Mesenchymal stem cell (in vitro differentiated cells and primary cell): ENCODE results near the gene SUSD2.
"Not testable (repeated sequence)": the region's sequence is repeated elsewhere in the genome, so short reads cannot be mapped to it uniquely, and the experiment has no call there.

Source experiments
- DNase-seq: peaks from one replicate; pipeline ENCODE4 v3.0.0-alpha.2; 2013
- H2AFZ ChIP-seq: one replicate; pipeline ENCODE4 v1.6.1; 2013; ENCODE audit warnings: low read depth, mild to moderate bottlenecking, control low read depth, inconsistent platforms, low read length, moderate library complexity
- H2AK5ac ChIP-seq: 2 replicates; pipeline ENCODE4 v1.6.1; 2013; ENCODE audit warnings: low read length, moderate library complexity, mild to moderate bottlenecking, inconsistent platforms; ENCODE audit not compliant: severe bottlenecking
- H2BK120ac ChIP-seq: one replicate; pipeline ENCODE4 v1.6.1; 2013; ENCODE audit warnings: low read depth, mild to moderate bottlenecking, inconsistent platforms, low read length, moderate library complexity
- H2BK12ac ChIP-seq, 2 experiments: one replicate each; pipeline ENCODE4 v1.6.1; 2013; ENCODE audit warnings: inconsistent platforms in 2 of 2, low read length in 2 of 2, mild to moderate bottlenecking in 2 of 2, moderate library complexity in 2 of 2, control low read depth in 1 of 2
- H2BK15ac ChIP-seq: one replicate; pipeline ENCODE4 v1.6.1; 2013; ENCODE audit warnings: mild to moderate bottlenecking, low read depth, inconsistent platforms; ENCODE audit not compliant: poor library complexity, severe bottlenecking
- H2BK5ac ChIP-seq: 2 replicates; pipeline ENCODE4 v1.6.1; 2013; ENCODE audit warnings: low read depth, mild to moderate bottlenecking, low read length, control low read depth, inconsistent platforms; ENCODE audit not compliant: poor library complexity, severe bottlenecking
- H3K14ac ChIP-seq, 2 experiments: one replicate each; pipeline ENCODE4 v1.6.1; 2013; ENCODE audit warnings: inconsistent platforms in 2 of 2, low read length in 2 of 2, control low read depth in 1 of 2, mild to moderate bottlenecking in 1 of 2, moderate library complexity in 1 of 2
- H3K18ac ChIP-seq, 2 experiments: one replicate each; pipeline ENCODE4 v1.6.1; 2013; ENCODE audit warnings: inconsistent platforms in 2 of 2, low read length in 2 of 2, control low read depth in 1 of 2, low read depth in 1 of 2, mild to moderate bottlenecking in 1 of 2
- H3K23ac ChIP-seq, 2 experiments: one replicate each; pipeline ENCODE4 v1.6.1; 2013; ENCODE audit warnings: inconsistent platforms in 2 of 2, low read length in 2 of 2, mild to moderate bottlenecking in 2 of 2, moderate library complexity in 2 of 2, control low read depth in 1 of 2
- H3K27ac ChIP-seq: 2 replicates; pipeline ENCODE4 v1.5.1; 2013; ENCODE audit warnings: mild to moderate bottlenecking, moderate library complexity, low read length, control low read depth, inconsistent platforms; ENCODE audit not compliant: poor library complexity, severe bottlenecking
- H3K27me3 ChIP-seq, 2 experiments: 2 replicates each; pipeline versions ENCODE4 v1.6.1 to v1.7.0; 2013; ENCODE audit warnings: low read length in 2 of 2, mild to moderate bottlenecking in 2 of 2, moderate library complexity in 2 of 2, control low read depth in 1 of 2, inconsistent platforms in 1 of 2; ENCODE audit not compliant: control insufficient read depth in 1 of 2, insufficient read depth in 1 of 2
- H3K36me3 ChIP-seq, 2 experiments: 2 replicates each; pipeline versions ENCODE4 v1.6.1 to v1.7.0; 2013; ENCODE audit warnings: low read length in 2 of 2, control low read depth in 1 of 2, inconsistent platforms in 1 of 2, low read depth in 1 of 2, mild to moderate bottlenecking in 1 of 2; ENCODE audit not compliant: insufficient read depth in 2 of 2, control insufficient read depth in 1 of 2
- H3K4ac ChIP-seq, 2 experiments: one replicate each; pipeline ENCODE4 v1.6.1; 2013; ENCODE audit warnings: inconsistent platforms in 2 of 2, low read length in 2 of 2, mild to moderate bottlenecking in 2 of 2, moderate library complexity in 2 of 2, control low read depth in 1 of 2, low read depth in 1 of 2
- H3K4me1 ChIP-seq: 2 replicates; pipeline ENCODE4 v1.6.1; 2013; ENCODE audit warnings: low read depth, low read length, control low read depth; ENCODE audit not compliant: control insufficient read depth, insufficient read depth
- H3K4me2 ChIP-seq: 2 replicates; pipeline ENCODE4 v1.6.1; 2013; ENCODE audit warnings: low read length, mild to moderate bottlenecking, inconsistent platforms; ENCODE audit not compliant: poor library complexity, severe bottlenecking
- H3K4me3 ChIP-seq, 2 experiments: 2 replicates each; pipeline versions ENCODE4 v1.5.1 to v1.7.0; 2013; ENCODE audit warnings: low read length in 2 of 2, mild to moderate bottlenecking in 2 of 2, control low read depth in 1 of 2, low read depth in 1 of 2; ENCODE audit not compliant: insufficient read depth in 1 of 2
- H3K79me1 ChIP-seq: replicated peaks from 2 replicates; pipeline ENCODE4 v1.6.1; 2013; ENCODE audit warnings: mild to moderate bottlenecking, control low read depth, low read length, inconsistent platforms; ENCODE audit not compliant: poor library complexity, severe bottlenecking
- H3K9ac ChIP-seq: 2 replicates; pipeline ENCODE4 v1.7.0; 2013; ENCODE audit warnings: mild to moderate bottlenecking, low read length, moderate library complexity
- H3K9me3 ChIP-seq: 2 replicates; pipeline ENCODE4 v1.7.0; 2013; ENCODE audit warnings: mild to moderate bottlenecking, low read length; ENCODE audit not compliant: control insufficient read depth
- H4K8ac ChIP-seq: one replicate; pipeline ENCODE4 v1.6.1; 2013; ENCODE audit warnings: inconsistent platforms, mild to moderate bottlenecking, low read length, moderate library complexity
- H4K91ac ChIP-seq: one replicate; pipeline ENCODE4 v1.6.1; 2013; ENCODE audit warnings: mild to moderate bottlenecking, low read length, inconsistent platforms
- WGBS: methylation state at CpG from one replicate; pipeline ENCODE4 v1.1.7; 2013; ENCODE audit warnings: mixed read lengths; 5-methylcytosine and 5-hydroxymethylcytosine counted together

SUSD2 gene

GRCh38 chr22:24208012-24208749, 26.9 kb downstream of the SUSD2 start:
- Histone ChIP-seq H2BK15ac (peak overlapping the region; percentile 48), H3K4me3 (no peak overlapping the region), H3K27me3 (no peaks in the 10 kb centered on the region), H3K9ac (peak overlapping the region; percentile 76), H3K27ac (peak overlapping the region; percentile 93), H2BK5ac (peak overlapping the region; percentile 89), H4K8ac (peak overlapping the region; percentile 80), H3K23ac (no peak overlapping the region), H3K4ac (peak overlapping the region in 1 of 2 experiments; percentile 91), H3K18ac (peak overlapping the region; percentile 48 to 86), H3K79me1 (no peaks in the 10 kb centered on the region), H3K4me2 (peak overlapping the region; percentile 6), H4K91ac (peak overlapping the region; percentile 75), H3K36me3 (no peaks in the 10 kb centered on the region), H2AFZ (no peak overlapping the region), H2AK5ac (no peak overlapping the region), H3K9me3 (no peaks in the 10 kb centered on the region), H2BK120ac (peak overlapping the region; percentile 97), H3K14ac (no peak overlapping the region), H3K4me1 (peaks cover 5% of the 10 kb centered on the region), H2BK12ac (peak overlapping the region in 1 of 2 experiments; percentile 99)
- DNase-seq = peak; percentile 99
- 0% methylated on average over 2 of the region's 2 CpGs for WGBS

DNA sequence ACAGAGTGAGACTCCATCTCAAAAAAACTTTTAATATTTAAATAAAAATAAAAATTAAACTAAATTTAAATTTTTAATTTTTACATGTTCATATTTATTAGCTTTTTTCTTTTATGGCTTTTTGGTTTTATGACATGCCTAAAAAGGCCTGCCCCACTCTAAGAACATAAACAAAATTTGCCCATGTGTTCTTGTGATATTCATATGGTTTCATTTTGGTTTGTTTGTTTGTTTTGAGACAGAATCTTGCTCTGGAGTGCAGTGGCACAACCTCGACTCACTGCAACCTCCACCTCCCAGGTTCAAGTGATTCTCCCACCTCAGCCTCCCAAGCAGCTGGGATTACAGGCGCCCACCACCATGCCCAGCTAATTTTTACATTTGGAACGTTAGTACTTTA, 27.7 kb downstream of the SUSD2 start:
- Histone ChIP-seq H3K4me3 (no peak overlapping the region), H2BK120ac (peak overlapping the region; percentile 89), H3K23ac (no peak overlapping the region), H2AK5ac (no peak overlapping the region), H3K14ac (no peak overlapping the region), H3K79me1 (no peaks in the 10 kb centered on the region), H2BK15ac (no peak overlapping the region), H3K18ac (no peak overlapping the region), H2BK12ac (peak overlapping the region in 1 of 2 experiments; percentile 52), H4K91ac (no peak overlapping the region), H3K9ac (no peak overlapping the region), H3K36me3 (no peaks in the 10 kb centered on the region), H3K4ac (no peak overlapping the region), H3K4me1 (peaks cover 5% of the 10 kb centered on the region), H2AFZ (no peak overlapping the region), H3K9me3 (no peaks in the 10 kb centered on the region), H3K27ac (no peak overlapping the region), H3K27me3 (no peaks in the 10 kb centered on the region), H2BK5ac (no peak overlapping the region), H4K8ac (no peak overlapping the region), H3K4me2 (no peak overlapping the region)
- DNase-seq = no peak
- WGBS = 68% methylated on average over 3 of the region's 3 CpGs

- WGBS = 92% methylated on average over 2 of the region's 4 CpGs
- no peak overlapping the region for H3K4me2 ChIP-seq
- H2BK12ac ChIP-seq = peak overlapping the region; percentile 45 to 84
- H2AK5ac ChIP-seq = no peak overlapping the region
- H3K4me3 ChIP-seq = no peak overlapping the region
- no peak overlapping the region for H2BK15ac ChIP-seq
- H3K27me3 ChIP-seq = no peaks in the 10 kb centered on the region
- H3K18ac ChIP-seq = peak overlapping the region in 1 of 2 experiments; percentile 89
- H3K4me1 ChIP-seq = peaks cover 5% of the 10 kb centered on the region
- H3K27ac ChIP-seq = no peak overlapping the region
- H3K36me3 ChIP-seq = no peaks in the 10 kb centered on the region
- no peaks in the 10 kb centered on the region for H3K9me3 ChIP-seq
- peak overlapping the region; percentile 91 for H4K8ac ChIP-seq
- H3K14ac ChIP-seq = no peak overlapping the region
- H2BK120ac ChIP-seq = peak overlapping the region; percentile 89
- no peak overlapping the region for H2BK5ac ChIP-seq
- DNase-seq = no peak
- no peak overlapping the region for H3K23ac ChIP-seq
- H3K9ac ChIP-seq = no peak overlapping the region
- H2AFZ ChIP-seq = no peak overlapping the region
- peak overlapping the region; percentile 75 for H4K91ac ChIP-seq
- H3K4ac ChIP-seq = peak overlapping the region in 1 of 2 experiments; percentile 89
- H3K79me1 ChIP-seq = no peaks in the 10 kb centered on the region
Observed at GRCh38 chr22:24209687-24210086, 28.4 kb downstream of the SUSD2 start.

DNA sequence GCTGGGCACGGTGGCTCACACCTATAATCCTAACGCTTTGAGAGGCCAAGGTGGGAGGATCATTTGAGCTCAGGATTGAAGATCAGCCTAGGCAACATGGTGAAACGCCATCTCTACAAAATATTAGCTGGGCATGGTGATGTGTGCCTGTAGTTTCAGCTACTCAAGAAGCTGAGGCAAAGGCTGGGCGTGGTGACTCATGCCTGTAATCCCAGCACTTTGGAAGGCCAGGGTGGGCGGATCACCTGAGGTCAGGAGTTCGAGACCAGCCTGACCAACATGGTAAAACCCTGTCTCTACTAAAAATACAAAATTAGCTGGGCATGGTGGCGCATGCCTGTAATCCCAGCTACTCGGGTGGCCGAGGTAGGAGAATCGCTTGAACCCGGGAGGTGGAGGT, 29.1 kb downstream of the SUSD2 start:
- H3K79me1 ChIP-seq, H2AFZ ChIP-seq, H3K27ac ChIP-seq, H3K27me3 ChIP-seq, H2BK15ac ChIP-seq, H2BK5ac ChIP-seq, H2BK120ac ChIP-seq, H3K4me1 ChIP-seq, H3K36me3 ChIP-seq, DNase-seq, H3K4me3 ChIP-seq, H3K4me2 ChIP-seq, H2AK5ac ChIP-seq, H3K9ac ChIP-seq, H3K23ac ChIP-seq, H4K91ac ChIP-seq, H3K9me3 ChIP-seq: not testable (repeated sequence)
- Histone ChIP-seq H3K18ac (peak overlapping the region; percentile 73 to 94), H4K8ac (peak overlapping the region; percentile 0), H3K4ac (peak overlapping the region in 1 of 2 experiments; percentile 47), H2BK12ac (peak overlapping the region in 1 of 2 experiments; percentile 80), H3K14ac (peak overlapping the region in 1 of 2 experiments; percentile 81)
- WGBS = 91% methylated on average over 10 of the region's 11 CpGs
